Liver (tissue), 9 donors: ENCODE results near the gene GRK7. TPM values are rescaled to one million over a fixed set of nuclear protein-coding genes. Genes with fewer than 3 reads are reported as not detected.

Source experiments
- DNase-seq: peaks from one replicate; pipeline ENCODE4 v3.0.0-alpha.2; 2017; ENCODE audit warnings: low spot score
- H3K27ac ChIP-seq, 2 donors: one replicate each; pipeline ENCODE4 v1.7.0; 2013; ENCODE audit warnings: inconsistent platforms in 2 of 2, low read length in 2 of 2, control low read depth in 1 of 2, low read depth in 1 of 2, mild to moderate bottlenecking in 1 of 2
- H3K27me3 ChIP-seq, 4 donors: one replicate each; pipeline versions ENCODE4 v1.6.1 to v1.7.0; 2013; ENCODE audit warnings: low read length in 3 of 4, inconsistent platforms in 1 of 4, mild to moderate bottlenecking in 1 of 4, moderate library complexity in 1 of 4; ENCODE audit not compliant: control insufficient read depth in 4 of 4, insufficient read depth in 4 of 4
- H3K36me3 ChIP-seq, 4 donors: one replicate each; pipeline versions ENCODE4 v1.6.1 to v1.7.0; 2013; ENCODE audit warnings: low read length in 3 of 4, mild to moderate bottlenecking in 3 of 4, low read depth in 1 of 4, moderate library complexity in 1 of 4; ENCODE audit not compliant: control insufficient read depth in 4 of 4, insufficient read depth in 3 of 4
- H3K4me1 ChIP-seq, 4 donors: one replicate each; pipeline versions ENCODE4 v1.6.1 to v1.7.0; 2013; ENCODE audit warnings: low read length in 3 of 4, mild to moderate bottlenecking in 3 of 4, moderate library complexity in 1 of 4; ENCODE audit not compliant: control insufficient read depth in 4 of 4, insufficient read depth in 4 of 4
- H3K4me3 ChIP-seq, 3 donors: one replicate each; pipeline versions ENCODE4 v1.6.1 to v1.7.0; 2013; ENCODE audit warnings: low read length in 3 of 3, control low read depth in 1 of 3, low read depth in 1 of 3, mild to moderate bottlenecking in 1 of 3
- H3K9ac ChIP-seq, 2 donors: one replicate each; pipeline ENCODE4 v1.7.0; 2013; ENCODE audit warnings: low read length in 2 of 2, mild to moderate bottlenecking in 2 of 2, moderate library complexity in 2 of 2, control low read depth in 1 of 2, low read depth in 1 of 2
- H3K9me3 ChIP-seq, 4 donors: one replicate each; pipeline versions ENCODE4 v1.6.1 to v1.7.0; 2013; ENCODE audit warnings: low read length in 3 of 4; ENCODE audit not compliant: control insufficient read depth in 4 of 4
- ATF3 ChIP-seq: IDR thresholded peaks from 2 replicates; pipeline ENCODE4 v1.6.1; 2016; ENCODE audit warnings: antibody characterized with exemption
- CTCF ChIP-seq: fragments of 150-350 bp; IDR thresholded peaks from 2 replicates; pipeline ENCODE4 v1.5.1; 2017; ENCODE audit warnings: improper control_type of control experiment, low read depth, low read length; ENCODE audit not compliant: missing input control
- EGR1 ChIP-seq, 2 donors: IDR thresholded peaks; 2 replicates each; pipeline ENCODE4 v1.6.1; 2016 to 2018; ENCODE audit warnings: antibody characterized with exemption in 2 of 2, low read depth in 2 of 2
- FOXA1 ChIP-seq: IDR thresholded peaks from 2 replicates; pipeline ENCODE4 v1.6.1; 2016; ENCODE audit warnings: antibody characterized with exemption
- FOXA2 ChIP-seq: IDR thresholded peaks from 2 replicates; pipeline ENCODE4 v1.6.1; 2016; ENCODE audit warnings: antibody characterized with exemption
- GABPA ChIP-seq, 2 donors: IDR thresholded peaks in 1 of 2; conservative IDR thresholded peaks in 1 of 2; 2 replicates each; pipeline ENCODE4 v1.6.1; 2016; ENCODE audit warnings: antibody characterized with exemption in 2 of 2, mild to moderate bottlenecking in 1 of 2, moderate library complexity in 1 of 2
- HNF4A ChIP-seq, 2 donors: conservative IDR thresholded peaks; 2 replicates each; pipeline ENCODE4 v1.6.1; 2016; ENCODE audit warnings: antibody characterized with exemption in 2 of 2, mild to moderate bottlenecking in 2 of 2
- HNF4G ChIP-seq: IDR thresholded peaks from 2 replicates; pipeline ENCODE4 v1.6.1; 2016; ENCODE audit warnings: antibody characterized with exemption
- JUND ChIP-seq, 2 donors: IDR thresholded peaks; 2 replicates each; pipeline ENCODE4 v1.6.1; 2016; ENCODE audit warnings: antibody characterized with exemption in 2 of 2
- MAX ChIP-seq: IDR thresholded peaks from 2 replicates; pipeline ENCODE4 v1.6.1; 2016; ENCODE audit warnings: antibody characterized with exemption
- NR2F2 ChIP-seq: IDR thresholded peaks from 2 replicates; pipeline ENCODE4 v1.6.1; 2016; ENCODE audit warnings: antibody characterized with exemption
- RAD21 ChIP-seq, 2 donors: IDR thresholded peaks; 2 replicates each; pipeline ENCODE4 v1.6.1; 2016; ENCODE audit warnings: antibody characterized with exemption in 2 of 2, mild to moderate bottlenecking in 2 of 2
- REST ChIP-seq: IDR thresholded peaks from 2 replicates; pipeline ENCODE4 v1.6.1; 2016; ENCODE audit warnings: antibody characterized with exemption, mild to moderate bottlenecking
- RXRA ChIP-seq, 2 donors: IDR thresholded peaks; 2 replicates each; pipeline ENCODE4 v1.6.1; 2017 to 2018; ENCODE audit warnings: antibody characterized with exemption in 2 of 2, mild to moderate bottlenecking in 1 of 2
- SP1 ChIP-seq: IDR thresholded peaks from 2 replicates; pipeline ENCODE4 v1.6.1; 2018; ENCODE audit warnings: antibody characterized with exemption, mild to moderate bottlenecking
- TAF1 ChIP-seq: conservative IDR thresholded peaks from 2 replicates; pipeline ENCODE4 v1.6.1; 2016; ENCODE audit warnings: antibody characterized with exemption, mild to moderate bottlenecking
- YY1 ChIP-seq: IDR thresholded peaks from 2 replicates; pipeline ENCODE4 v1.6.1; 2016; ENCODE audit warnings: antibody characterized with exemption, mild to moderate bottlenecking
- ZBTB33 ChIP-seq: IDR thresholded peaks from 2 replicates; pipeline ENCODE4 v1.6.1; 2016; ENCODE audit warnings: antibody characterized with exemption
- WGBS: extraction: QIAGEN DNeasy Blood & Tissue Kit; methylation state at CpG from one replicate; pipeline ENCODE4 v1.1.7; 2013; 5-methylcytosine and 5-hydroxymethylcytosine counted together
- polyA plus RNA-seq, 2 donors: library from polyadenylated mRNA; stranded (reverse) in 1 of 2; unstranded in 1 of 2; fragments of 200-250 nt in 1 of 2; fragments of >200 nt in 1 of 2; fragmentation: Nextera tagmentation in 1 of 2; extraction: Ambion mirVana in 1 of 2; gene quantifications; one replicate each; pipeline versions ENCODE4 v1.2.1 to v1.2.3, GENCODE V29; 2013 to 2015
- total RNA-seq, 2 donors: library from RNA; depleted of rRNA; stranded (reverse); fragments of >200 nt; gene quantifications; one replicate each; pipeline ENCODE4 v1.2.3, GENCODE V29; 2014
- donor health status: healthy.
- donor health status: healthy.
- donor health status: healthy.
- donor health status: healthy.
- donor health status: healthy.

Gene GRK7
- total and polyA plus RNA-seq, 4 donors: 0.08 TPM; not detected in 3

- DNase-seq: no peak
- Histone ChIP-seq H3K4me3 (no peak overlapping the region), H3K9ac (no peak overlapping the region), H3K4me1 (no peaks in the 10 kb centered on the region), H3K27ac (no peak overlapping the region), H3K36me3 (no peaks in the 10 kb centered on the region), H3K27me3 (no peaks in the 10 kb centered on the region), H3K9me3 (no peaks in the 10 kb centered on the region)
- WGBS: 100% methylated on average over 1 of the region's 1 CpG
- no peak for TF ChIP-seq GABPA (IDR thresholded peaks at IDR 0.05 in 1 of 2, conservative IDR thresholded peaks at IDR 0.05 in 1 of 2)
- TF ChIP-seq CTCF: no peak
- TF ChIP-seq TAF1: no peak
- no peak for TF ChIP-seq ZBTB33
- no peak for TF ChIP-seq FOXA1
- no peak for TF ChIP-seq RXRA (IDR thresholded peaks at IDR 0.05)
- no peak for TF ChIP-seq YY1
- TF ChIP-seq REST: no peak
- no peak for TF ChIP-seq EGR1 (IDR thresholded peaks at IDR 0.05; ENCODE audit: low read depth in 2 of 2)
- no peak for TF ChIP-seq MAX
- no peak for TF ChIP-seq RAD21 (IDR thresholded peaks at IDR 0.05)
- TF ChIP-seq NR2F2: no peak
- no peak for TF ChIP-seq SP1
- no peak for TF ChIP-seq JUND (IDR thresholded peaks at IDR 0.05)
- no peak for TF ChIP-seq FOXA2
- TF ChIP-seq HNF4G: no peak
- no peak for TF ChIP-seq ATF3
- TF ChIP-seq HNF4A (conservative IDR thresholded peaks at IDR 0.05): no peak
Observed at GRCh38 chr3:141779667-141780066, 16.5 kb downstream of the GRK7 start.
